GM12892 (cell line): Measurements from ENCODE around the gene LST1.

Source experiments
- POLR2A ChIP-seq: IDR thresholded peaks from 2 replicates; pipeline ENCODE4 v1.6.1; 2011; ENCODE audit warnings: low read depth, low read length, control low read depth
- TAF1 ChIP-seq: IDR thresholded peaks from 2 replicates; pipeline ENCODE4 v1.6.1; 2011; ENCODE audit warnings: low read depth, mild to moderate bottlenecking, control low read depth, low read length, borderline replicate concordance

DNA sequence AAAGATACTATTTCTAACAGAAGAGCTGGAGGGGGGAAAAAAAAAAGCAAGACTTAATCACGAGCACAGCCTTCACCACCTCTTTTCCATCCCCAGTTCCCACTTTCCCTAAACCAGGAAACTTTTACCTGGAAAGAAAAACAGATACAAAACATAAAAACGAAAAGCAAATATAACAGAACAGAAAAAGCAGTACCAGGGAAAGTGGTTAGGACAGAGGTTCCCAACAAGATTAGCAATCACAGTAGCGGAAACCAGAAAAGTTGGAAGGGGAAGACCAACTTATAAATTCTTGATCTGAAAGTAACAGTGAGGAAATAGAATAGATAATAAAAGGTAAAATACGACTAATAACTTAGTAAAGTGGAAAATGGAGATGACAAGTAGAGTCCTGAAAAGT is 45.4 kb upstream of the LST1 start:
- TF ChIP-seq TAF1 (no peak), POLR2A (no peak)
